OCI-LY7 (cell line): ENCODE measurements around the gene F2RL3. TPM values are rescaled to one million over a fixed set of nuclear protein-coding genes. Genes with fewer than 3 reads are reported as not detected.

ENCODE experiments used
- BruUV-seq: library from RNA; stranded (reverse); fragments of 400-500 nt; replicated peaks from 2 replicates; lab custom pipeline; 2021; lab: Mats Ljungman, UMichigan
- CTCF ChIA-PET: fragments of 300-600 bp; sonication (Branson Sonifier 250); formaldehyde crosslinking; loops from one replicate; lab custom pipeline; 2022; ENCODE audit warnings: antibody characterized with exemption; ENCODE audit not compliant: unreplicated experiment; lab: Charles Lee
- POLR2A ChIA-PET: fragments of 300-600 bp; sonication (Branson Sonifier 250); formaldehyde crosslinking; loops from one replicate; lab custom pipeline; 2022; ENCODE audit warnings: antibody characterized with exemption; lab: Charles Lee
- DNase-seq: peaks from one replicate; pipeline ENCODE4 v3.0.0-alpha.2; 2015; ENCODE audit warnings: low spot score
- H2AFZ ChIP-seq: fragments of 200-600 bp; sonication (generic), shearing (Covaris generic); 2 replicates; pipeline ENCODE4 v1.6.1; 2014; ENCODE audit warnings: mild to moderate bottlenecking, antibody characterized with exemption, low read length, moderate library complexity
- H3K27ac ChIP-seq: fragments of 200-600 bp; sonication (generic); 2 replicates; pipeline ENCODE4 v1.5.1; 2014; ENCODE audit warnings: mixed run types, low read depth, mild to moderate bottlenecking, moderate library complexity, low read length, inconsistent platforms; ENCODE audit not compliant: poor library complexity, severe bottlenecking
- H3K36me3 ChIP-seq: fragments of 200-600 bp; sonication (generic); 2 replicates; pipeline ENCODE4 v1.6.1; 2014; ENCODE audit warnings: mild to moderate bottlenecking, antibody characterized with exemption, low read length, moderate library complexity, mixed read lengths; ENCODE audit not compliant: insufficient read depth
- H3K4me1 ChIP-seq: fragments of 200-600 bp; sonication (generic); 2 replicates; pipeline ENCODE4 v1.5.1; 2014; ENCODE audit warnings: mild to moderate bottlenecking, low read length; ENCODE audit not compliant: insufficient read depth, poor library complexity, severe bottlenecking
- H3K4me2 ChIP-seq: fragments of 200-600 bp; sonication (generic); 2 replicates; pipeline ENCODE4 v1.6.1; 2014; ENCODE audit warnings: mild to moderate bottlenecking, low read length
- H3K4me3 ChIP-seq: fragments of 200-600 bp; sonication (generic); 2 replicates; pipeline ENCODE4 v1.5.1; 2014; ENCODE audit warnings: mild to moderate bottlenecking, low read depth, low read length; ENCODE audit not compliant: poor library complexity, severe bottlenecking
- H3K79me2 ChIP-seq: fragments of 200-600 bp; sonication (generic); 2 replicates; pipeline ENCODE4 v1.6.1; 2016; ENCODE audit warnings: low read depth, mild to moderate bottlenecking, low read length, moderate library complexity, mixed read lengths; ENCODE audit not compliant: insufficient read depth
- H3K9me2 ChIP-seq: fragments of 200-600 bp; sonication (generic); 2 replicates; pipeline ENCODE4 v1.6.1; 2016; ENCODE audit warnings: mild to moderate bottlenecking, low read length, mixed read lengths; ENCODE audit not compliant: insufficient read depth
- H3K9me3 ChIP-seq: fragments of 200-600 bp; sonication (generic); 2 replicates; pipeline ENCODE4 v1.6.1; 2014; ENCODE audit warnings: mild to moderate bottlenecking, mixed run types, low read length, mixed read lengths
- H4K20me1 ChIP-seq: fragments of 200-600 bp; sonication (generic); 2 replicates; pipeline ENCODE4 v1.6.1; 2014; ENCODE audit warnings: mild to moderate bottlenecking, antibody characterized with exemption, low read length, moderate library complexity, mixed read lengths; ENCODE audit not compliant: insufficient read depth
- CTCF ChIP-seq: fragments of 200-600 bp; sonication (generic); conservative IDR thresholded peaks from 2 replicates; pipeline ENCODE4 v1.5.1; 2014; ENCODE audit warnings: mild to moderate bottlenecking, antibody characterized with exemption, low read length, moderate library complexity, mixed read lengths
- EZH2phosphoT487 ChIP-seq: fragments of 200-600 bp; sonication (generic); IDR thresholded peaks from 2 replicates; pipeline ENCODE4 v1.6.1; 2018; ENCODE audit warnings: low read depth, borderline replicate concordance, mild to moderate bottlenecking, mixed run types, antibody characterized with exemption, low read length, moderate library complexity, mixed read lengths
- intact Hi-C: fragments of 100-400 bp; cut with micrococcal nuclease; formaldehyde crosslinking; loops from one replicate; pipeline ENCODE4 v1.10.0; 2022; ENCODE audit not compliant: unreplicated experiment
- total RNA-seq, 2 experiments: library from RNA; depleted of rRNA in 1 of 2; stranded (reverse); fragments of >200 nt in 1 of 2; shearing (Covaris generic) in 1 of 2; gene quantifications; 2 replicates each; pipeline ENCODE4 v1.2.3, GENCODE V29; 2014 to 2022

The F2RL3 gene
- total RNA-seq, 2 experiments from 2014 or later, result 0.10 TPM; not detected in 1

GRCh38 chr19:16912780-16913179 is 24.0 kb downstream of the F2RL3 start:
- Histone ChIP-seq H3K79me2 (no peaks in the 10 kb centered on the region), H3K4me3 (no peak overlapping the region), H3K36me3 (no peaks in the 10 kb centered on the region), H2AFZ (no peak overlapping the region), H4K20me1 (no peaks in the 10 kb centered on the region), H3K4me2 (no peak overlapping the region), H3K9me3 (peaks cover 7% of the 10 kb centered on the region), H3K27ac (no peak overlapping the region), H3K9me2 (no peaks in the 10 kb centered on the region), H3K4me1 (no peaks in the 10 kb centered on the region)
- POLR2A ChIA-PET, result interaction anchor here (0.6 kb wide), 1 partner anchor 95 kb away, joined by 4 read pairs; no protein-coding TSS in a partner anchor
- no TSS peak for BruUV-seq
- TF ChIP-seq CTCF (no peak), EZH2phosphoT487 (no peak)
- intact Hi-C loops, result no loop called here
- CTCF ChIA-PET, result no interaction called here
- DNase-seq, result no peak

- intact Hi-C loops, result no loop called here
- TF ChIP-seq CTCF (no peak), EZH2phosphoT487 (no peak)
- no TSS peak for BruUV-seq
- H2AFZ ChIP-seq, result no peak overlapping the region
- no peaks in the 10 kb centered on the region for H3K36me3 ChIP-seq
- no peaks in the 10 kb centered on the region for H3K4me1 ChIP-seq
- CTCF ChIA-PET, result no interaction called here
- H3K27ac ChIP-seq, result no peak overlapping the region
- no peaks in the 10 kb centered on the region for H3K79me2 ChIP-seq
- H4K20me1 ChIP-seq, result no peaks in the 10 kb centered on the region
- POLR2A ChIA-PET, result no interaction called here
- no peak overlapping the region for H3K4me3 ChIP-seq
- no peak overlapping the region for H3K4me2 ChIP-seq
- DNase-seq, result no peak
- H3K9me3 ChIP-seq, result peaks cover 7% of the 10 kb centered on the region
- H3K9me2 ChIP-seq, result no peaks in the 10 kb centered on the region
These were observed 25.6 kb downstream of the F2RL3 start for GRCh38 chr19:16914421-16914820.

GRCh38 chr19:16915135-16915534 is 26.3 kb downstream of the F2RL3 start:
- H4K20me1 ChIP-seq, result no peaks in the 10 kb centered on the region
- ChIA-PET POLR2A (no interaction called here), CTCF (no interaction called here)
- intact Hi-C loops, result no loop called here
- peaks cover 7% of the 10 kb centered on the region for H3K9me3 ChIP-seq
- no peak for DNase-seq
- no TSS peak for BruUV-seq
- TF ChIP-seq EZH2phosphoT487 (no peak), CTCF (no peak)
- H3K4me3 ChIP-seq, result no peak overlapping the region
- H2AFZ ChIP-seq, result no peak overlapping the region
- H3K4me2 ChIP-seq, result no peak overlapping the region
- no peaks in the 10 kb centered on the region for H3K9me2 ChIP-seq
- H3K27ac ChIP-seq, result no peak overlapping the region
- H3K4me1 ChIP-seq, result no peaks in the 10 kb centered on the region
- no peaks in the 10 kb centered on the region for H3K79me2 ChIP-seq
- no peaks in the 10 kb centered on the region for H3K36me3 ChIP-seq
